Adipocyte (in vitro differentiated cells): ENCODE data around the gene FHL2.
A peak's percentile ranks its signal among the peaks of the same experiment; 100 is the strongest.

Experiments
- DNase-seq: peaks from one replicate; pipeline ENCODE4 v3.0.0-alpha.2; 2015; ENCODE audit warnings: low read depth
- H3K27me3 ChIP-seq: replicated peaks from 2 replicates; pipeline ENCODE4 v1.7.0; 2013; ENCODE audit warnings: mild to moderate bottlenecking, low read length, moderate library complexity; ENCODE audit not compliant: control insufficient read depth, insufficient read depth
- H3K36me3 ChIP-seq: 2 replicates; pipeline ENCODE4 v1.7.0; 2013; ENCODE audit warnings: low read length, mild to moderate bottlenecking, moderate library complexity; ENCODE audit not compliant: control insufficient read depth, insufficient read depth, severe bottlenecking
- H3K4me1 ChIP-seq: 2 replicates; pipeline ENCODE4 v1.7.0; 2013; ENCODE audit warnings: mild to moderate bottlenecking, low read length, moderate library complexity; ENCODE audit not compliant: control insufficient read depth, insufficient read depth
- H3K4me3 ChIP-seq: 2 replicates; pipeline ENCODE4 v1.7.0; 2013; ENCODE audit warnings: mild to moderate bottlenecking, low read length, moderate library complexity
- H3K9ac ChIP-seq: 2 replicates; pipeline ENCODE4 v1.7.0; 2013; ENCODE audit warnings: mild to moderate bottlenecking, low read length, moderate library complexity
- H3K9me3 ChIP-seq: 2 replicates; pipeline ENCODE4 v1.7.0; 2013; ENCODE audit warnings: mild to moderate bottlenecking, low read length, moderate library complexity; ENCODE audit not compliant: control insufficient read depth

FHL2 gene

DNA sequence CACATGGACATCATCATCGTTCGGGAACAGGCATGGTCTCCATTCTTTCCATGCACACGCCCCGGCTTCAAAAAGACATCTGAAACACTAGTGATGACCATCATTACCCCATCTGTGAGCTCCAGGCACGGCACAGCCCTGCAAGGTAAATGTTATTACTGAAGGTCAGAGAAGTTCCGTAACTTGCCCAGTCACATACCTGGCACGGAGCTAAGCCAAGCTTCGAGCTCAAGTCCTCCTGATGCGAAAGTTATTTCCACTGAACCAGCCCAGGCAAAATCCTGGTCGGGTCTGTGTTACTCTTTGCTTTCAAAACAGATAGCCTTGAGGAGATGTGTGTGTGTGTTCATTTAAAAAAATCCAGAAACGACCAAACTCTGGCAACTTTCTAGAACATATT is 22.8 kb downstream of the FHL2 start:
- no peaks in the 10 kb centered on the region for H3K27me3 ChIP-seq
- DNase-seq: no peak
- H3K4me3 ChIP-seq: peak overlapping the region; percentile 5
- H3K4me1 ChIP-seq: peaks cover 81% of the 10 kb centered on the region
- peaks cover 65% of the 10 kb centered on the region for H3K36me3 ChIP-seq
- H3K9me3 ChIP-seq: no peaks in the 10 kb centered on the region
- H3K9ac ChIP-seq: peak overlapping the region; percentile 60

GRCh38 chr2:105375001-105375561 is 23.8 kb downstream of the FHL2 start:
- H3K9ac ChIP-seq: peak overlapping the region; percentile 72
- H3K4me1 ChIP-seq: peaks cover 79% of the 10 kb centered on the region
- no peaks in the 10 kb centered on the region for H3K27me3 ChIP-seq
- DNase-seq: no peak
- peak overlapping the region; percentile 20 for H3K4me3 ChIP-seq
- H3K36me3 ChIP-seq: peaks cover 67% of the 10 kb centered on the region
- H3K9me3 ChIP-seq: no peaks in the 10 kb centered on the region

DNA sequence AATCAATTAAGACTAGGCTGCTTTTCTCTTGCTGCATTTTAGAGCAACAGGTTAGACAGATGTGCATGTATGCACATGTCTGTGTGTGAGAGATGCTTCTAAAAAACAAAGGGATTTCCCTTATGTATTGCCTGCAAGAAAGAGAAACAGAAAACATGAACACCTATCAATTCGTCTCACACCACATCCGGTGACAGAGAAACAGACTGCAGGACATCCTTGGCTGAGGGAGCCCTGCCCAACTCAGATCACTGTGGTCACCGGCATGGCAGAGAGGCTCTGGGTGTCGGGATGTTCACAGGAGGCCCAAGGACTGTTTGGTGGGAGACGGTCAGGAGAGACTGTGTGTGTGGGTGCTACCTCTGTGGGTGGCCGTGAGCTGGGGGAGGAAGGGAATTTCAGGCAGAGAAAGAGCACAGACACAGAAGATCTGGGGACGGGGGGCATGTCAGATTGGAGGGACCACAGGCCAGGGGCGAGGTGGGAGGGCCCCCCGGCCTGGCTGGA is 24.9 kb downstream of the FHL2 start:
- H3K36me3 ChIP-seq: peaks cover 64% of the 10 kb centered on the region
- no peak for DNase-seq
- no peaks in the 10 kb centered on the region for H3K27me3 ChIP-seq

DNA sequence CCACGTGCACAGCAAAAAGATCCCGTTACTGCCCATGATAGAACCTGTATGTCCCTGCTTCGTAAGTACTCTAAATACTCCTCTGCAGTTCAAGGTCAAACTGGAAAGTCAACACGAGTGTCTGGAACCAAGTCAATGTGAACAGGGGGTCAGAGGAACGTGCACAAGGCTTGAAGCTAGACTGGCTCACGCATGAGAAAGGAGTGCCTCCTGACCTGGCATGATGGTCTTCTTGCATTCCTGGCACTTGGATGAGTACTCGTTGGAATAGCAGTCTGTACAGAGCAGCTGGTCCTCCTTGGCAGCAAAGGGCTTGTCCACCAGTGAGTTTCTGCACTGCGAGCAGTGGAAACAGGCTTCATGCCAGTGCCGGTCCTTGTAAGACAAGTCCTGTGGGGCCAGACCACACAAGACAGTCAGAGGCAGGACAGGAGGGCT is 25.5 kb downstream of the FHL2 start:
- H3K9ac ChIP-seq: peak overlapping the region; percentile 72
- H3K36me3 ChIP-seq: peaks cover 65% of the 10 kb centered on the region
- H3K9me3 ChIP-seq: no peaks in the 10 kb centered on the region
- no peaks in the 10 kb centered on the region for H3K27me3 ChIP-seq
- H3K4me3 ChIP-seq: no peak overlapping the region
- DNase-seq: no peak
- H3K4me1 ChIP-seq: peaks cover 63% of the 10 kb centered on the region

More for the DNA sequence above, 24.9 kb downstream of the FHL2 start:
- Histone ChIP-seq H3K9ac (peak overlapping the region; percentile 72), H3K4me1 (peaks cover 69% of the 10 kb centered on the region), H3K4me3 (no peak overlapping the region), H3K9me3 (no peaks in the 10 kb centered on the region)

GRCh38 chr2:105371810-105372209 is 27.0 kb downstream of the FHL2 start:
- Histone ChIP-seq H3K4me1 (peaks cover 58% of the 10 kb centered on the region), H3K36me3 (peaks cover 72% of the 10 kb centered on the region), H3K4me3 (no peak overlapping the region), H3K9me3 (no peaks in the 10 kb centered on the region), H3K27me3 (no peaks in the 10 kb centered on the region), H3K9ac (peak overlapping the region; percentile 47)
- DNase-seq: no peak

DNA sequence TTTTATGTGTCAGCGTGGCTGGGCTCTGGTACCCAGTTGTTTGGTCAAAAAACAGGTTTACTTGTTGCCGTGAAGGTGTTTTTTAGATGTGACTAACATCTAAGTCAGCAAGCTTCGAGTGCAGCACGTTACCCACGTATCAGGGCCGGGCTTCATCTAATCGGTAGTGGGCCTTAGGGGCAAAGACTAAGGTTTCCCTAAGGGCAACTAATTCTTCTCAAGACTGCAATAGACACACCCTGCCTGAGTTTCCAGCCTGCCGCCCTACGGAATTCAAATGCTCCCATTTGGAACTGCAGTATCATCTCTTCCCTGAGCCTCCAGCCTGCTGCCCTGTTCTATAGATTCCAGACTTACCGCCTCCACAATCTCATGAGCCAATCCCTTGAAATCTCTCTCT is 27.7 kb downstream of the FHL2 start:
- Histone ChIP-seq H3K9me3 (no peaks in the 10 kb centered on the region), H3K4me1 (peaks cover 54% of the 10 kb centered on the region), H3K9ac (peak overlapping the region; percentile 47), H3K4me3 (no peak overlapping the region), H3K27me3 (no peaks in the 10 kb centered on the region), H3K36me3 (peaks cover 70% of the 10 kb centered on the region)
- no peak for DNase-seq

DNA sequence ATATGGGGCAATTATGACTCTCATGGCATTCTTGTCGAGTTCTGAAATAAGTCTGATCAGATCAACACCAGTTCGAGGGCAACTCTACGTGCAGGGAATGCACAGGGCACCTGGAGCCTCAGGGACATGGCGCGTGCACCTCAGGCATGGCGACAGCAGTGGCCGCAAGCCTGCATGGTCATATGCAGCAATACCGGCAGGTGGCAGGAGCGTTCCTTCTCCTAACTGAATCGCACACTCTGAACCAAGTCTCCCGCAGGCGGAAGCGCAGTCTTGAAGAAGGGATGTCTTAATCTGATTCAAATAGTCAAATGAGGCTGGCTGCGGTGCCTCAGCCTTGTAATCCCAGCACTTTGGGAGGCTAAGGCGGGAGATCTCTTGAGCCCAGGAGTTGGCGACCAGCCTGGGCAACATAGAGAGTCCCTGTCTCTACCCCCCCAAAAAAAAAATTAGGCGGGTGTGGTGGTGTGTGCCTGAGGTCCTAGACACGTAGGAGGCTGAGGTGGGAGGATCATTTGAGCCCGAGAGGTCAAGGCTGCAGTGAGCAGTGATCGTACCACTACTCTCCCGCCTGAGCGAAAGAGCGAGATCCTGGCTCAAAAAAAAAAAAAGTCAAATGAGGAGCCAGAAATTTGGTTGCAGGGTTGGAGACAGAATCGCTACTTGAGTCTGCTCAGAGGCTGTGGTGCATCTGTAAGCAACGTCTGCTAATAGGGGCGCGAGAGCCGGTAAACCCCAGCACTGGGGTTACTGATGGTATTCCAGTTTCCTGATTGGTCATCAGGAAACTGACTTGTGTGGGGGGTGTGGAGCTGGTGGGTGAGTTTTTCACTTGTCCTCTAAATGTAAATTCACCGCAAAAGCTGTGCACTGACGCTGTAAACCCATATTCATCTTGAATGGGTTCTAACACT is 28.8 kb downstream of the FHL2 start:
- DNase-seq: peak; percentile 93
- Histone ChIP-seq H3K9ac (peak overlapping the region; percentile 58), H3K27me3 (no peaks in the 10 kb centered on the region), H3K36me3 (peaks cover 73% of the 10 kb centered on the region), H3K4me1 (peaks cover 43% of the 10 kb centered on the region), H3K9me3 (no peaks in the 10 kb centered on the region), H3K4me3 (no peak overlapping the region)

- no peak for DNase-seq
- Histone ChIP-seq H3K4me1 (peaks cover 31% of the 10 kb centered on the region), H3K4me3 (no peak overlapping the region), H3K27me3 (no peaks in the 10 kb centered on the region), H3K36me3 (peaks cover 80% of the 10 kb centered on the region), H3K9me3 (no peaks in the 10 kb centered on the region), H3K9ac (peak overlapping the region; percentile 16)
Observed at GRCh38 chr2:105368759-105369408, 30.0 kb downstream of the FHL2 start.

- H3K4me3 ChIP-seq: no peak overlapping the region
- H3K9ac ChIP-seq: no peak overlapping the region
- H3K9me3 ChIP-seq: no peaks in the 10 kb centered on the region
- no peaks in the 10 kb centered on the region for H3K27me3 ChIP-seq
- peaks cover 3% of the 10 kb centered on the region for H3K4me1 ChIP-seq
- no peak for DNase-seq
- peaks cover 90% of the 10 kb centered on the region for H3K36me3 ChIP-seq
Observed at GRCh38 chr2:105365206-105365605, 33.6 kb downstream of the FHL2 start.

GRCh38 chr2:105364436-105365139 is 34.3 kb downstream of the FHL2 start:
- DNase-seq: no peak
- Histone ChIP-seq H3K9me3 (no peaks in the 10 kb centered on the region), H3K4me1 (peaks cover 3% of the 10 kb centered on the region), H3K4me3 (no peak overlapping the region), H3K9ac (no peak overlapping the region), H3K27me3 (no peaks in the 10 kb centered on the region), H3K36me3 (peaks cover 95% of the 10 kb centered on the region)
